GM12872 (cell line): Measurements from ENCODE around the gene PTPN7.
A peak's percentile ranks its signal among the peaks of the same experiment; 100 is the strongest.

Experiments used
- TF ChIP-seq, protein P1 (sequence below): IDR thresholded peaks from 3 replicates; pipeline ENCODE4 v1.5.1; 2011; ENCODE audit warnings: low read depth, mild to moderate bottlenecking, low read length, moderate library complexity; ENCODE audit not compliant: insufficient read depth

PTPN7 gene

GRCh38 chr1:202161151-202162046 is 997 bp upstream of the PTPN7 start:
- TF ChIP-seq, protein P1, sequence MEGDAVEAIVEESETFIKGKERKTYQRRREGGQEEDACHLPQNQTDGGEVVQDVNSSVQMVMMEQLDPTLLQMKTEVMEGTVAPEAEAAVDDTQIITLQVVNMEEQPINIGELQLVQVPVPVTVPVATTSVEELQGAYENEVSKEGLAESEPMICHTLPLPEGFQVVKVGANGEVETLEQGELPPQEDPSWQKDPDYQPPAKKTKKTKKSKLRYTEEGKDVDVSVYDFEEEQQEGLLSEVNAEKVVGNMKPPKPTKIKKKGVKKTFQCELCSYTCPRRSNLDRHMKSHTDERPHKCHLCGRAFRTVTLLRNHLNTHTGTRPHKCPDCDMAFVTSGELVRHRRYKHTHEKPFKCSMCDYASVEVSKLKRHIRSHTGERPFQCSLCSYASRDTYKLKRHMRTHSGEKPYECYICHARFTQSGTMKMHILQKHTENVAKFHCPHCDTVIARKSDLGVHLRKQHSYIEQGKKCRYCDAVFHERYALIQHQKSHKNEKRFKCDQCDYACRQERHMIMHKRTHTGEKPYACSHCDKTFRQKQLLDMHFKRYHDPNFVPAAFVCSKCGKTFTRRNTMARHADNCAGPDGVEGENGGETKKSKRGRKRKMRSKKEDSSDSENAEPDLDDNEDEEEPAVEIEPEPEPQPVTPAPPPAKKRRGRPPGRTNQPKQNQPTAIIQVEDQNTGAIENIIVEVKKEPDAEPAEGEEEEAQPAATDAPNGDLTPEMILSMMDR, result no peak

DNA sequence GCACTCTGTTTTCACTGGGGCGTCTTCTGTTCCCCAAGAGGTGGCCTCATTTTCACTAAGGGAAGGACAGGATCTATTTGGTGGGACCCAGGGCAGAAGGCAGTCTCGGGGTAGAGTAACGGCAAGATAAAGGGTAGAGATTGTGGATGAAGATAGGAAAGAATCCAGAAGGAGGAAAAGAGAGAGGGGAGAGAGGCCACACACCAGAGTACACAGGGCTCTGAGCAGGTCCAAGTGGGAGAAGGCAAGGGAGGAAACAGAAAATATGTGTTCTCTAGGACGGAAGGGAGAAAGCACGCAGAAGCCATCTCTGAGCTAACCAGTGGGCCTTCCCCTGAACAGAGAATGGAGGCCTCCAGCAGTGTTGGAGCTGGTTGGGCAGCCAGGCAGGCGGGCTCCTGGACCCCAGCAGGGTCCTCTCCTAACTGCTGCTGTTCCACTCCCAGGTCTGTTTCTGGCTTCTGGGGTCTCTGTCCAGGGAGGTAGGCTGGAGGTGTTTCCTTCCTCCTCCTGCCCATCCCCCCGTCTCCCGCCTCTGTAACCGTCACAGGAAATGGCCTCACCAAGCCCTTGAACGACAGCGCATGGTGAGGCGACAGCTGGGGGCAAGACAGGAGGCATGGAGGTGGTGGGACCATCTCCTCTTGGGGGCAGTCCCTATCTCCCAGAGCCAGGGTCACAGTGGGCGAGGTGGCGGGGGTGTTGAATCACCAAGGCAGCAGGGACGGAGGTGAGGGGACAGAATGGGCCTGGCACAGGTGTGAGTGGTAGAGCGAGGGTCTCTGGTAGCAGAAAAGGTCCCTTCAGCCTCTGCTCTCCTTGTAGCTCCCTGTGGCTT is 649 bp downstream of the PTPN7 start:
- TF ChIP-seq, protein P1, result no peak

- TF ChIP-seq, protein P1, result peak; percentile 71
Measured at GRCh38 chr1:202158810-202159533, 1.4 kb downstream of the PTPN7 start.

- TF ChIP-seq, protein P1, result no peak
Measured at GRCh38 chr1:202157945-202158344, 2.5 kb downstream of the PTPN7 start.

DNA sequence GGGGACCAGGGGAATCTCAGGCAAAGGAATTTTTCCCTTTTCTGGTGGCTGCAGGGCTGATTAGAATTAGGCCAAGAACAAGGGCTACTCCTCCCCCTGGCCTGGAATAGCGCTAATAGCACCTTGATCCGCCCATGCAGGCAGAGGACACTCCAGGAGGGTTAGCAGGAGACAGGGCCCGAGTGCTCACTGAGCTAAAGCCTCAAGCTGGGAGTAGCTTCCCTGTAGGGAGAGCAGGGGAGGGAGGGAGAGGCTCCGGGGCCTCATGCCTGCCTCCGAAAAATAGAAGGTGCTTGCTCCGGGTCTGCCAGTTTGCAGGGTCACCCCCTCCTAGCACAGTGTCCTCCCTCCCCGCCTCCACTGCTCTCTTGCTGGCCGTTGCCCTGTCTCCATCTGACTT is 3.8 kb downstream of the PTPN7 start:
- TF ChIP-seq, protein P1, result no peak

- TF ChIP-seq, protein P1, result no peak
Measured at GRCh38 chr1:202155478-202156021, 4.9 kb downstream of the PTPN7 start.
